B cell (primary cell): ENCODE measurements around the gene NOL4L.

Source experiments
- EZH2 ChIP-seq: IDR thresholded peaks from 2 replicates; pipeline ENCODE4 v1.6.1; 2012; ENCODE audit warnings: borderline replicate concordance, low read depth, mild to moderate bottlenecking, moderate library complexity, low read length; ENCODE audit not compliant: insufficient read depth, poor library complexity, severe bottlenecking
- TF ChIP-seq, protein P1 (sequence below): fragments of 200-600 bp; IDR thresholded peaks from one replicate; pipeline ENCODE4 v1.8.0; 2022; ENCODE audit warnings: antibody characterized with exemption, mild to moderate bottlenecking

DNA sequence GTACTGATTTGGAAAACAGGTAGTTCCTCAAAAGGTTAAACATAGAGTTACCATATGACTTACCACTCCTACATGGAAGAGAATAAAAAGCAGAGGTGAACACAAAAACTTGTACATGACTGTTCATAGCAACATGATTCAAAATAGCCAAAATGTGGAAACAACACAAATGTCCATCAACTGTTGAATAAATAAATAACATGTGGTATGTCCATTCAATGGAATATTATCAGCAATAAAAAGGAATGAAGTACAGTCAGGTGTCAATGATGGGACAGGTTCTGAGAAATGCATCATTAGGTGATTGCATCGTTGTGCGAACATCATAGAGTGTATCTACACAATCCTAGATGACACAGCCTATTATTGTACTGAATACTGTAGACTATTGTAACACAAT, 35.3 kb downstream of the NOL4L start:
- TF ChIP-seq, protein P1, sequence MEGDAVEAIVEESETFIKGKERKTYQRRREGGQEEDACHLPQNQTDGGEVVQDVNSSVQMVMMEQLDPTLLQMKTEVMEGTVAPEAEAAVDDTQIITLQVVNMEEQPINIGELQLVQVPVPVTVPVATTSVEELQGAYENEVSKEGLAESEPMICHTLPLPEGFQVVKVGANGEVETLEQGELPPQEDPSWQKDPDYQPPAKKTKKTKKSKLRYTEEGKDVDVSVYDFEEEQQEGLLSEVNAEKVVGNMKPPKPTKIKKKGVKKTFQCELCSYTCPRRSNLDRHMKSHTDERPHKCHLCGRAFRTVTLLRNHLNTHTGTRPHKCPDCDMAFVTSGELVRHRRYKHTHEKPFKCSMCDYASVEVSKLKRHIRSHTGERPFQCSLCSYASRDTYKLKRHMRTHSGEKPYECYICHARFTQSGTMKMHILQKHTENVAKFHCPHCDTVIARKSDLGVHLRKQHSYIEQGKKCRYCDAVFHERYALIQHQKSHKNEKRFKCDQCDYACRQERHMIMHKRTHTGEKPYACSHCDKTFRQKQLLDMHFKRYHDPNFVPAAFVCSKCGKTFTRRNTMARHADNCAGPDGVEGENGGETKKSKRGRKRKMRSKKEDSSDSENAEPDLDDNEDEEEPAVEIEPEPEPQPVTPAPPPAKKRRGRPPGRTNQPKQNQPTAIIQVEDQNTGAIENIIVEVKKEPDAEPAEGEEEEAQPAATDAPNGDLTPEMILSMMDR, result no peak
- no peak for TF ChIP-seq EZH2
